CD8-positive, alpha-beta memory T cell (primary cell): Measurements from ENCODE around the gene AKAP6. TPM values are rescaled to one million over a fixed set of nuclear protein-coding genes. Genes with fewer than 3 reads are reported as not detected.

Source experiments
- CTCF ChIA-PET: fragments of 350-600 bp; sonication (Branson Sonifier 250); formaldehyde crosslinking; loops from one replicate; lab custom pipeline; 2021; ENCODE audit warnings: antibody characterized with exemption; lab: Charles Lee
- POLR2A ChIA-PET: fragments of 350-600 bp; sonication (Branson Sonifier 250); formaldehyde crosslinking; loops from one replicate; lab custom pipeline; 2021; ENCODE audit warnings: antibody characterized with exemption; lab: Charles Lee
- DNase-seq, 5 donors: peaks; one replicate each; pipeline versions ENCODE4 v3.0.0 to v3.0.0-alpha.2; 2020 to 2022; ENCODE audit warnings: mixed read lengths in 1 of 5
- H3K27ac ChIP-seq: one replicate; pipeline ENCODE4 v1.7.0; 2013; ENCODE audit warnings: low read depth, mild to moderate bottlenecking, low read length, moderate library complexity
- H3K27me3 ChIP-seq: 2 replicates; pipeline ENCODE4 v1.7.0; 2013; ENCODE audit warnings: low read length, mild to moderate bottlenecking; ENCODE audit not compliant: insufficient read depth, poor library complexity, severe bottlenecking
- H3K36me3 ChIP-seq: 2 replicates; pipeline ENCODE4 v1.7.0; 2013; ENCODE audit warnings: mild to moderate bottlenecking, low read length, moderate library complexity; ENCODE audit not compliant: insufficient read depth
- H3K4me1 ChIP-seq: 2 replicates; pipeline ENCODE4 v1.7.0; 2013; ENCODE audit warnings: mild to moderate bottlenecking, low read length, moderate library complexity; ENCODE audit not compliant: insufficient read depth
- H3K4me3 ChIP-seq: 2 replicates; pipeline ENCODE4 v1.7.0; 2013; ENCODE audit warnings: mild to moderate bottlenecking, low read length
- H3K9me3 ChIP-seq: 2 replicates; pipeline ENCODE4 v1.7.0; 2013; ENCODE audit warnings: mild to moderate bottlenecking, low read length
- H3K27ac Mint-ChIP-seq, 8 donors: one replicate each; pipeline ENCODE4 v1.8.0; 2020 to 2021; ENCODE audit warnings: mixed read lengths in 8 of 8, mild to moderate bottlenecking in 6 of 8, inconsistent platforms in 3 of 8, moderate library complexity in 3 of 8
- H3K27me3 Mint-ChIP-seq, 2 donors: one replicate each; pipeline ENCODE4 v1.8.0; 2020 to 2021; ENCODE audit warnings: mixed read lengths in 2 of 2, mild to moderate bottlenecking in 1 of 2, moderate library complexity in 1 of 2
- H3K36me3 Mint-ChIP-seq, 3 donors: one replicate each; pipeline ENCODE4 v1.8.0; 2020 to 2021; ENCODE audit warnings: mixed read lengths in 3 of 3, inconsistent platforms in 1 of 3, mild to moderate bottlenecking in 1 of 3
- H3K4me1 Mint-ChIP-seq, 3 donors: one replicate each; pipeline ENCODE4 v1.8.0; 2020 to 2021; ENCODE audit warnings: mixed read lengths in 3 of 3, inconsistent platforms in 1 of 3, mild to moderate bottlenecking in 1 of 3
- H3K4me3 Mint-ChIP-seq, 7 donors: one replicate each; pipeline ENCODE4 v1.8.0; 2020 to 2021; ENCODE audit warnings: mixed read lengths in 7 of 7, mild to moderate bottlenecking in 6 of 7, moderate library complexity in 4 of 7, inconsistent platforms in 2 of 7
- H3K9me3 Mint-ChIP-seq, 5 donors: one replicate each; pipeline ENCODE4 v1.8.0; 2020 to 2022; ENCODE audit warnings: mixed read lengths in 5 of 5, mild to moderate bottlenecking in 3 of 5, moderate library complexity in 2 of 5, inconsistent platforms in 1 of 5
- polyA plus RNA-seq: library from polyadenylated mRNA; unstranded; fragments of 300-500 nt; fragmentation: Illumina TruSeq; gene quantifications from one replicate; pipeline ENCODE4 v1.2.3, GENCODE V29; 2021
- total RNA-seq, 2 experiments: library from RNA; stranded (reverse); gene quantifications; one replicate each; pipeline ENCODE4 v1.2.3, GENCODE V29; 2021

The AKAP6 gene
- total and polyA plus RNA-seq, 3 experiments from 2014 or later = 0.49 to 1.5 (median 1.4) TPM

DNA sequence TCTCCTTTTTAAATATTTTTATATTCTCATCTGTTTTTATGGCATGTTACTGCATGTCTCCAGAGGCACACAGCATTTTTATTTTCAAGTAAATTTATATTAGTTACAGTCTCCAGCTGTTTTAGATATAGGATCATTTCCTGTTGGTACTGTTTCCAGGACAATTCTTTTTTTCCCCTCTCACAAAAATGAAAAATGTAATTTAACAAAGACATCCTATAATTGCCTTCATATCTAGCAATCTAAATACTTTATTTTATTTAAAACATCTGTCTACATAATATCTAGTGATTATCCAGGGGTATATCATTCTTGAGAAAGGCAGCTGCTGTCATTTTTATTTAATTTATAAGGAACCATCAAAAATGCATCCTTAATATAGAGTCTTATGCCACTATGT is 337.2 kb downstream of the AKAP6 start:
- CTCF ChIA-PET = no interaction called here
- no peak for DNase-seq
- no peak overlapping the region for H3K27ac ChIP-seq
- no peaks in the 10 kb centered on the region for H3K27me3 ChIP-seq
- no peak overlapping the region for H3K4me3 Mint-ChIP-seq
- no peaks in the 10 kb centered on the region for H3K36me3 ChIP-seq
- no peak overlapping the region for H3K4me3 ChIP-seq
- no peaks in the 10 kb centered on the region for H3K36me3 Mint-ChIP-seq
- no peaks in the 10 kb centered on the region for H3K4me1 Mint-ChIP-seq
- peaks cover 0 to 9% (median 4%) of the 10 kb centered on the region in 5 donors for H3K9me3 Mint-ChIP-seq
- POLR2A ChIA-PET = no interaction called here
- H3K27ac Mint-ChIP-seq = no peak overlapping the region
- peaks cover 0 to 2% of the 10 kb centered on the region in 2 donors for H3K27me3 Mint-ChIP-seq
- no peaks in the 10 kb centered on the region for H3K9me3 ChIP-seq
- H3K4me1 ChIP-seq = no peaks in the 10 kb centered on the region

DNA sequence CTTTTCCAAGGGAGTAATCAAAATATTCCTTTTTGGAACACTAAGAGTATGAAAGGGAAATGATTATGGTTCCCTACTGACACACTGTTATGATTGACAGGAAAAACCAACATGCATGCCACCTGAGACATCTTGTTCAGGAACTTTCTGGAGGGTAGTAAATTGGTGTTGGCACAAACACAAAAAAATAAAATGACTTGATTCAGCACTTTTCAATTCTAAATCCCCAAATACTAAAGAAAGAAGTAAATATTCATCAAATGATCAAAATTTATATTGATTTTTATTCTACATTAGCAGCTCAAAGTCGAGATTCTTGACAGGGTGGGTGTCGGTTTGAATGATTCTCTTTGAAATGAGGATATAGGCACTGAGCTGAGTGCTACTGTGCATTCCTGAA is 338.2 kb downstream of the AKAP6 start:
- Histone ChIP-seq H3K4me3 (no peak overlapping the region), H3K27me3 (no peaks in the 10 kb centered on the region), H3K4me1 (no peaks in the 10 kb centered on the region), H3K27ac (no peak overlapping the region), H3K9me3 (no peaks in the 10 kb centered on the region), H3K36me3 (no peaks in the 10 kb centered on the region)
- Mint-ChIP-seq H3K4me3 (no peak overlapping the region), H3K9me3 (peaks cover 0 to 9% (median 4%) of the 10 kb centered on the region in 5 donors), H3K27me3 (peaks cover 0 to 2% of the 10 kb centered on the region in 2 donors), H3K4me1 (no peaks in the 10 kb centered on the region), H3K27ac (no peak overlapping the region), H3K36me3 (no peaks in the 10 kb centered on the region)
- no peak for DNase-seq
- POLR2A ChIA-PET = no interaction called here
- CTCF ChIA-PET = no interaction called here

DNA sequence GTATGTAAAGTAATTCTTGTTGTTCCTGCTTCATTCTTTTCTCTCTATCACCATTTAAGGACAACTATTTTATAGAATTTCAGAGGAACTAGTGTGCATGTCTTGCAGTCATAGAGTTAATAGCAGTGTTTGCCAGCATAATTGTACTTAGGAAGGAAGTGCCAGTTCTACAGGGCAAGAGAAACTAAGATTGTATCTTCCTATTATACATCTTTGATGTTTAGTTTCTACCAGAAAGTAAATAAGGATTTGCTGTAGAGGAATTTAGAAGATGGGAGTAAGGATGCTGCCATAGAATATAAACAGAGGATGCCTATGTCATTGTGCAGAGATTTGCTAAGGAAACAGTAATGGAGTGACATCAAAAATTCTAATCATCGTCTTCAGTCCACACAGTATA is 338.7 kb downstream of the AKAP6 start:
- ChIA-PET POLR2A (no interaction called here), CTCF (no interaction called here)
- Histone ChIP-seq H3K4me3 (no peak overlapping the region), H3K27ac (no peak overlapping the region), H3K27me3 (no peaks in the 10 kb centered on the region), H3K9me3 (no peaks in the 10 kb centered on the region), H3K4me1 (no peaks in the 10 kb centered on the region), H3K36me3 (no peaks in the 10 kb centered on the region)
- Mint-ChIP-seq H3K27me3 (peaks cover 0 to 2% of the 10 kb centered on the region in 2 donors), H3K9me3 (peaks cover 4 to 9% (median 4%) of the 10 kb centered on the region in 5 donors), H3K4me3 (no peak overlapping the region), H3K36me3 (no peaks in the 10 kb centered on the region), H3K27ac (no peak overlapping the region), H3K4me1 (no peaks in the 10 kb centered on the region)
- no peak for DNase-seq

DNA sequence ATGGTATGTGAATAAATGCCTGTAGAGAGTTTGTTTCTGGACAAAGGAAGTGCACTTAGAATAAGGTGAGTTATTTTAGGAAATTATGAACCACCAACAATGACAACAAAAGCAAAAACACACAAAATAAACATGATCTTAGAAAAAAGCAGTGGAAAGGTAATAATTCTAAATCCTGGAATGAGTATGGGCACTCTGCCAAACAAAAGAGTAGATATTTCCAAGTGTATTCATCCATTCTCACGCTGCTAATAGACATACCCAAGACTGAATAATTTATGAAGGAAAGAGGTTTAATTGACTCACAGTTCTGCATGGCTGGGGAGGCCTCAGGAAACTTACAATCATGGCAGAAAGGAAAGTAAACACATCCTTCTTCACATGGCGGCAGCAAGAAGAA is 340.3 kb downstream of the AKAP6 start:
- no peaks in the 10 kb centered on the region for H3K27me3 ChIP-seq
- H3K9me3 ChIP-seq = no peaks in the 10 kb centered on the region
- H3K4me3 ChIP-seq = no peak overlapping the region
- H3K27ac ChIP-seq = no peak overlapping the region
- Mint-ChIP-seq H3K4me3 (no peak overlapping the region), H3K27me3 (no peaks in the 10 kb centered on the region), H3K36me3 (no peaks in the 10 kb centered on the region), H3K4me1 (no peaks in the 10 kb centered on the region), H3K9me3 (peaks cover 4 to 12% (median 8%) of the 10 kb centered on the region in 5 donors), H3K27ac (no peak overlapping the region)
- no peaks in the 10 kb centered on the region for H3K36me3 ChIP-seq
- DNase-seq = no peak
- ChIA-PET POLR2A (no interaction called here), CTCF (no interaction called here)
- no peaks in the 10 kb centered on the region for H3K4me1 ChIP-seq

DNA sequence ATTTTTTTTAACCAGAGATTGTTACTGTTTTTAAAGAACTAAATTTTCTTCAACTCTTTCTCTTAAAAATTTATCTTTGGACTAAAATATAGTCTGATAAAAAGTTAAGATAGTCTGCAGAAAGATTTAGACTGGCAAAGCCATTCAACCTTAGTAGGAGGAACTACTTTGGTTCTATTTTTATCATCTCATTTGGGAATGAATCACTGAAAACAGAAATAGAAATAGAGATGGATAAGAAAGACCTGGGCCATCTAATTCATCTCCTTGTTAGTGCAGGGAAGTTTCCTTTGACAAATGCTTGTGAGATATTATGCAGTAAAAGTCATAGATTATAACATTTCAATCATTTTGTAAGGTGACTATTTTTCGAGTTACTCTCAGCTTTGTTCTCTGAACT is 346.3 kb downstream of the AKAP6 start:
- peaks cover 4 to 10% (median 6%) of the 10 kb centered on the region in 5 donors for H3K9me3 Mint-ChIP-seq
- peaks cover 0 to 2% of the 10 kb centered on the region in 2 donors for H3K27me3 Mint-ChIP-seq
- Histone ChIP-seq H3K36me3 (no peaks in the 10 kb centered on the region), H3K4me3 (no peak overlapping the region), H3K27me3 (no peaks in the 10 kb centered on the region), H3K9me3 (no peaks in the 10 kb centered on the region), H3K4me1 (no peaks in the 10 kb centered on the region), H3K27ac (no peak overlapping the region)
- no peaks in the 10 kb centered on the region for H3K36me3 Mint-ChIP-seq
- H3K4me3 Mint-ChIP-seq = no peak overlapping the region
- POLR2A ChIA-PET = no interaction called here
- DNase-seq = no peak
- no peak overlapping the region for H3K27ac Mint-ChIP-seq
- H3K4me1 Mint-ChIP-seq = no peaks in the 10 kb centered on the region
- CTCF ChIA-PET = no interaction called here

DNA sequence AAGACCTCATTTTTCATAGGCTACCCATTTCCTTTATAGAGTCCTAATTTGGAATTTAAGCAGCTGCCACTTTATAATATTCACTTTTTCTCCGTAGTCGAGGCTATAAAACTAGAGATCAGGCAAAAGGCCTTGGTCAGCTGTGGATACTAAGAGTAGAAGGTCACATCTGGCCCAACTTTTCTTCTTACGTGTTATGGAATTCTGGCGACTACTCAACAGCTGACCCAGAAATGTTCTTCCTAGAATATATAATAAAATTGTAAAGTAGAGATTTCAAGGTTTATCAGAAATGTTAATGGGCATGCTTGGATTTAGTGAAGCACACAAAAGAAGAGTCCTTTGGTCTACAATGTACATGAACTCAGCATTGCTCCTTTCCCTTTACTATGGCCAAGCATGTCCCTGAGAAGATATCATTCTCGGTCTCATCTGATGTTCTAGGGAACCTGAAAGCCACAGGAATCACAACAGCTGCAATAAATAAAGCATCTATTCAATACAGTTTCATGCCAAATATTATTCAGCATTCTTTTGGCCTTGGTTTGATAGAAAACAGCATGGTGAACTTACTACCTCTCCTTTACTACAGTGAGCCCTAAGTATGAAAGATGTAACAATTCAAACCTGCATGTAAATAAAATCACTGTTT is 348.2 kb downstream of the AKAP6 start:
- no peak overlapping the region for H3K27ac ChIP-seq
- H3K4me1 Mint-ChIP-seq = no peaks in the 10 kb centered on the region
- H3K27me3 ChIP-seq = no peaks in the 10 kb centered on the region
- H3K9me3 ChIP-seq = no peaks in the 10 kb centered on the region
- peaks cover 0 to 2% of the 10 kb centered on the region in 2 donors for H3K27me3 Mint-ChIP-seq
- peaks cover 4 to 8% (median 6%) of the 10 kb centered on the region in 5 donors for H3K9me3 Mint-ChIP-seq
- H3K36me3 ChIP-seq = no peaks in the 10 kb centered on the region
- no peaks in the 10 kb centered on the region for H3K4me1 ChIP-seq
- H3K36me3 Mint-ChIP-seq = no peaks in the 10 kb centered on the region
- H3K4me3 ChIP-seq = no peak overlapping the region
- H3K4me3 Mint-ChIP-seq = no peak overlapping the region
- ChIA-PET POLR2A (no interaction called here), CTCF (no interaction called here)
- no peak overlapping the region for H3K27ac Mint-ChIP-seq
- no peak for DNase-seq

DNA sequence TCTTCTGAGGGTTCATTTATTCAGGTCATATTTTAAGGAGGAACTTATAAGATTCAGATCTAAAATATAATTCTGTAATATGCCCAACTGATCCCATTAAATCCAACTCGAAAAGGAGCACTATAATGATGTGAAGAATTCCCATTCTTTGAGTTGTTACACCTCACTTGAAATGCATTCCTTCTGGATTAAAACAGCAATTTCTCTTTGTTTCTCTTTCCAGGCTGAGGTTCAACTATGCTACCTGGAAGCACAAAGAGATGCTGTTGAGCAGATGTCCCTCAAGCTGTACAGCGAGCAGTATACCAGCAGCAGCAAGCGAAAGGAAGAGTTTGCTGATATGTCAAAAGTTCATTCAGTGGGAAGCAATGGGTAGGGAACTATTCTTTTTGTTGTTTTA is 349.0 kb downstream of the AKAP6 start:
- H3K9me3 ChIP-seq = no peaks in the 10 kb centered on the region
- ChIA-PET CTCF (no interaction called here), POLR2A (no interaction called here)
- Mint-ChIP-seq H3K9me3 (peaks cover 0 to 10% (median 5%) of the 10 kb centered on the region in 5 donors), H3K27me3 (peaks cover 0 to 2% of the 10 kb centered on the region in 2 donors), H3K4me3 (no peak overlapping the region), H3K4me1 (no peaks in the 10 kb centered on the region), H3K27ac (no peak overlapping the region), H3K36me3 (no peaks in the 10 kb centered on the region)
- H3K36me3 ChIP-seq = no peaks in the 10 kb centered on the region
- no peak overlapping the region for H3K4me3 ChIP-seq
- no peak for DNase-seq
- H3K27ac ChIP-seq = no peak overlapping the region
- H3K4me1 ChIP-seq = no peaks in the 10 kb centered on the region
- no peaks in the 10 kb centered on the region for H3K27me3 ChIP-seq

DNA sequence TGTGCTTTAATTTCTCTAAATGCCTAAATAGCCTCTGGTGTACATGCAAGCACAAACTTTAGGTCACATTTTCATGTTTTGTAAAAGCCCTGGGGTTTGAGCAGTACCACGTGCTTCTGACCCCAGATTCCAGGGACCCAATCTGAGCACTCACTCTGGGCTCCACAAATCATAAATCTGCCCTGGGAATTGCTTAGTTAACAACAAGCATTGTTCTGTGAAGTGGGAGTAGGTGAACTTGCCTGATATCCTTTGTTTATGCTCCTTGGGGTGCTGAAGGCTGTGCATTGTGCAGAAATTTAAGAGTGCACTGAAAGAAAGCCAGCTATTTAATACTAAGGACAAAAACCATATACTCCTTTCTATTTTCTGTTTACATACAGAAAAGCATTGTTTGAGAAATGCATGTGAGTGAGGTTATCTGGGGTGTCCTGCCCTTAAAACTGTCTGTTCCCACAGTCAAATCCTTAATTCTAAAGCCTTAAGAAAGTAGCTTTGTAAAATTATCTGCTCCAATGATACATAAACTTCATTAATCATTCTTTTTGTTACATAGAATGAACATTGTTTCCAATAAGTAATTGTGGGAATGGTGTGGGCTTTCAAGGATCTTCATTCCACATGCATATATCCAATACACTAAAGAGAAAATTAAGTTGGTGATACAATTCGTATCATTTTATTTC is 351.0 kb downstream of the AKAP6 start:
- POLR2A ChIA-PET = no interaction called here
- CTCF ChIA-PET = no interaction called here

More for the DNA sequence above, 351.0 kb downstream of the AKAP6 start:
- no peak for DNase-seq
- Mint-ChIP-seq H3K4me3 (no peak overlapping the region), H3K27me3 (peaks cover 0 to 1% of the 10 kb centered on the region in 2 donors), H3K36me3 (peaks cover 0 to 2% (median 0%) of the 10 kb centered on the region in 3 donors), H3K9me3 (peaks cover 0 to 7% (median 4%) of the 10 kb centered on the region in 5 donors), H3K4me1 (no peaks in the 10 kb centered on the region), H3K27ac (no peak overlapping the region)
- H3K4me3 ChIP-seq = no peak overlapping the region
- no peaks in the 10 kb centered on the region for H3K4me1 ChIP-seq
- no peak overlapping the region for H3K27ac ChIP-seq
- H3K9me3 ChIP-seq = no peaks in the 10 kb centered on the region
- no peaks in the 10 kb centered on the region for H3K27me3 ChIP-seq
- H3K36me3 ChIP-seq = no peaks in the 10 kb centered on the region
